Stimulated activated CD4-positive, alpha-beta T cell treated with anti-CD3 and anti-CD28 coated beads, Interleukin-15, amount 100 ng/mL, for 24 hours (primary cell): ENCODE data around the gene GIMAP2.
"Not testable (repeated sequence)": the region's sequence is repeated elsewhere in the genome, so short reads cannot be mapped to it uniquely, and the experiment has no call there.

ENCODE experiments used
- DNase-seq: peaks from one replicate; pipeline ENCODE4 v3.0.0-alpha.2; 2020

Gene GIMAP2

DNA sequence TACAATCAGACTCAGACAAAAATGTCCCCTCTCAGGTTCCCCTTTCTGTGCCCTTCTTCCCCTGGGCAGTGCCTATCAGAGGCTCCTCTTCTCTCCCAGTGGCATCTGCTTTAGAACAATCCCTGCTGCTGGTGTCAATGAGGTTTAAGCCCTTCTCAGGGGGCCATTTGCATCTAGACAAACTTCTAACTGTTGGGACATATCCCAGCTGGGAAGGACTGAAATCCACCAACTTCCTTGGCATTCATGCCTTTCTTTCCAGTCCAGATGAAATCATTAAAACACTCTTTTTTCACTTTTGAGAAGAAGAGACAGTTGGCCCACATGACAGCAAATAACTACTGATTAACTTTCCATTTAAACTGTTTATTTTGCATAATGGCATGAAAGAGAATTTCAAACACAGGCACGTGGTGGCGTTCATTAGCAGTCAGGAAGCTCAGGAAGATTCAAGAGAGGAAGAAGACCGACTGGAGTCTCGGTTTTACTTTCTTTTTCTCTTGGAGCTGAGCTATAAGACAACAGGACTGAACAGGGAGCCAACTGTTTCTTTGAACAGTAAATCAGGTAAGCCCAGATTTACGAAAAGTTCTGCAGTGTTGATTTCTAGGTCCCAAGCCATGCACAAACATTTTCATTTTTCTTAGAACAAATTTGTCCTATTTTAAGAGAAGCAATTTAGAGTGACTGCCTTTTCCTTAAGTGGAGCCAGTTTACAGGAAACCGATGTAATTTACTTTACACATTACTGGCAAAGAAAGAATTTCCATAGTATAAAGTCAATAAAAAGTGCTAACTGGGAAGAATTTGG, at the start of gene GIMAP2:
TSS of gene GIMAP2 (plus strand) at position 488 of the 811 bp plus-strand sequence. CDS start 1,354 bp downstream, outside the sequence.
- DNase-seq = peak; percentile 46

GRCh38 chr7:150641854-150642253, 43.7 kb upstream of the GIMAP2 start:
- no peak for DNase-seq

DNA sequence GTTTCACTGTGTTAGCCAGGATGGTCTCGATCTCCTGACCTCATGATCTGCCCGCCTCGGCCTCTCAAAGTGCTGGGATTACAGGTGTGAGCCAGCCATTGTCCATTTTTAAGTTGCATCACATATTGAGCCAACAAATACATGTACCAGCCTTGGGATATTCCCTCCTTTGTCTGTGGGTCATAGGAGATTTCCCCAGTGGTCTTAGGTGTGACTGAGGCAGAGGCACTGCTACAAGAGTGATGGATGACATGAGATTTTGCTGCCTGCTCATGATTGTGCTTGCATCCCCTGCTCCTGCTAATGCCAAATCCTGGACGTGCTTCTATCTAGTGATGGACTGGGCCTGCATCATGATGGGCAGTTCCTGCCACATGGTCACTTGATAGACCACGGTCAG, 42.6 kb upstream of the GIMAP2 start:
- DNase-seq = no peak

- no peak for DNase-seq
Observed at GRCh38 chr7:150645259-150646020, 40.1 kb upstream of the GIMAP2 start.

GRCh38 chr7:150648353-150649079, 37.0 kb upstream of the GIMAP2 start:
- no peak for DNase-seq

GRCh38 chr7:150649080-150649385, 36.5 kb upstream of the GIMAP2 start:
- no peak for DNase-seq

- no peak for DNase-seq
Observed at GRCh38 chr7:150654692-150655091, 30.8 kb upstream of the GIMAP2 start.

GRCh38 chr7:150656047-150656446, 29.5 kb upstream of the GIMAP2 start:
- DNase-seq = no peak

DNA sequence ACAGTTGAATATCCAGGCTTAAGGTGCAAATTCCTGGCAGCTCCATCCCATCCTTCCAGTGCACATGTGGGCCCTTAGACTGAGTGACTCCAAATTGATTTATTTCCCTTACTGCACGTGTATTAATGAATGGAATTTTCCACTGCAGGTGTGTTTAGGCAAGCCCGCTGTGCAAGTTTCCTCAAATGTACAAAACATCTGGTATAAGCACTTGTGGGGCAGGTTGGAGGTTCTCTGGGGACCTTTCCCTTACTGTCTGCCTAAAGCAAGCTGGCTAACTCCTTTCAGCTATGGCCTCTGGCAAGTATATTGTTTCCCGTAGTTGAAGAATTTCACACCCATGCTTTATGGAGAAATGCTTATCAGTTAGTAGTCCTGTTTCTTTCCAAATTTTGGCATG, 28.0 kb upstream of the GIMAP2 start:
- DNase-seq = no peak

DNA sequence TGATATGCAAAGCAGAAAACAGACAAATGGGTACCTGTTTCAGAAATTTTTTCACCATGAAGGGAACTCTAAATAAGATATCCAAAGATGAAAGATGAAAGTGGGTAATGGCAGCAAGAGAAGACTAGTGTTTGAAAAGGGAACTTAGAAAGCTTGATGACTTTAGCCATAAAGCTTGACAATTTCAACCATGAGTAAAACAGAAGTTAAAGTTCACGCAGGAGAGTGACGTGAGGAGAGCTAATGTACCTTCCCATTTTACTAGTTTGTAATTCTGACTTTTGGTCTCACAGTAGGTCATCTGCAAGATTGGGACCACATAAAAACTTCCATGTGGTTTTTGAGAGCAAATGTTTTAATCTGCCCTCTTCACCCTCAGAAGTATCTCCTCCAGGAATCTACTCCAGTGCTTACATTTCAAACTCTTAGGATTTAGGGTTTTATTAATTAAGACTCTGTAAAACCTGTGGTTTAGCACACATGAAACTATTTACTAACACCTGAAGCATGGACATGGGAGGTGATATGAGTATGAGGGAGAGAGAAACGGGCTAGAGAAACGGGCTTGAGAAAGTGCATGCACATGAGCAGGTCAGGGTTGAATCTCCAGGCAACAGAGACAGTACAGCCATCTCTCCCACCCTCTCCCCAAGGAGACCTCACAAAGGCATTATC, 24.4 kb upstream of the GIMAP2 start:
- no peak for DNase-seq

DNA sequence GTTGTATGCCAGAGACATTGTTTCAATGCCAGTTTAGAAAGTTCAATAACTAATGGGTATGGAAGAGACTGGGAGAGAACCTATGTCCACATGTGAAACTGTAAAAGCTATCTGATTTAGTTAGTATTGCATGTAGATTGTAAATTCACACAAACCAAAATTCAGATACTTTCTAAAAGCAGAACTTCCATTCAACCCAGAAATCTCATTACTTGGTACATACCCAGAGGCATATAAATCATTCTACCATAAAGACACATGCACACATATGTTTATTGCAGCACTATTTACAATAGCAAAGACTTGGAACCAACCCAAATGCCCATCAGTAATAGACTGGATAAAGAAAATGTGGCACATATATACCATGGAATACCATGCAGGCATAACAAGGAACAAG, 22.7 kb upstream of the GIMAP2 start:
- not testable (repeated sequence) for DNase-seq

DNA sequence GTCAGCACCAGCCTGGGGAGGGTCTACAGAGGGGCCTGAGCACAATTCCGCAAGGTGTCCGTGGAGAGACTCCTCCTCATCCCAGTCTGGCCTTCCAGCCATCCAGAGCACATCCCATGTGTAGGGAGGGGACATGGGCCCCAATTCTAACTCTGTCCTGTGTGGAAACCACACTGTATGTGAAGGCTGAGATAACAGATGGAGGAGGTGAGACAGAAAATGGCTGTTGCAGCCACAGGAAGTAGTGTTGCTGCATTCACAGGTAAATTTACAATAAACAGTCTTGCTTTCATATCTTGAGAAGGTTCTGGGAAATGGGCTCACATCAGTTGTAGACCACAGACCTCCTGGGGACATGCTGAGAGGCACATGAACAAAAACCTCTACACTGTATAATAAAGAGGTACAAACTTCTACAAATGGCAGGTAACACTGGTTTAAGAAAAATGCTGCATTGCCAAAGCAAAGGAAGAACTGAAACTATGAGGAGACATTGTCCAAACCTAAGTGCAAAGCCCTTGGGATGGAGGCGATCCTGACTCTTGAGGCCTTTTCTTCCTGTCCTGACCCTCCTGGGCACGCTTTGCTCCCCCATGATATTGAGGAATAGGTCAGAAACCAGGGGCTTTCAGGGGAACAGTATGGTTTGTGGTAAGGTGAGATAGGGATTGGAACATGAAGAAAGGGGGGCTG, 21.6 kb upstream of the GIMAP2 start:
- no peak for DNase-seq

- DNase-seq = peak; percentile 81
Observed at GRCh38 chr7:150665089-150665748, 20.3 kb upstream of the GIMAP2 start.

- DNase-seq = no peak
Observed at GRCh38 chr7:150665896-150666295, 19.6 kb upstream of the GIMAP2 start.

DNA sequence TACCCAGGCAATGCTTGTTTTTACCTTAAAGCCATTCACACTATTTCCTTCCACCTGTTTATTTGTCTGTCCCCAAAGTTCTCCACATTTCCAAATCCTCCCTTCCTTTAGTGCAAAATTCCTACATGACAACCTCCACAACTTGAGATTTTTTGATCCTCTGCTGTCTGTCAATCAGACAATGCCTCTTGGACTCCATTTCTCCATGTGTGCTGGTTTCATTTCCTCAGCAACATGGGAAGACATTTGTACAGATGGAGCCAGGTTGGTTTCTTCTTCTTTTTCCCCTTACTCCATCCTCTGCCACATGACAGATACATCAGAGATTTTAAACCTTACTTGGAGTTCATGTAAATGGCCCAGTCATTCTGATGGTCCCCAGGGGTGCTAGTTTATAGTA, 19.1 kb upstream of the GIMAP2 start:
- no peak for DNase-seq

GRCh38 chr7:150668472-150668911, 17.0 kb upstream of the GIMAP2 start:
- DNase-seq = peak; percentile 76

DNA sequence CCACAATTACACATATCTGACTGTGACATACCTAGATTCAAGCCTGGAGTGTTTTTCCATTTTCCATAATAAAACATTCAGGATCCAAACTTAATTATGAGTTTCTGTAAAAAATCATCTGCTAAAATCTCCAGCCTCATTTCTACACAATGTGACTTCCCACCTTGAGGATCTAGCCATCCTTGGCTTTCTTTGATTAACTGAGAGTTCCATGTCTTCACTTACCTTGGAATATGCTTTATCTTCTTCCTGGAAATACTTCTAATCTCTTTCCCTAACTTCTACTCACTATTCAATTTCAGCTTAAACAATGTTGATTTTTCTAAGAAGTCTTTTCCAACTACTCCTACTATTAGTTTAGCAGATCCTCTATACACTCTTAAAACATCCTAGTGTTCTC, 16.5 kb upstream of the GIMAP2 start:
- no peak for DNase-seq

GRCh38 chr7:150671798-150672585, 13.5 kb upstream of the GIMAP2 start:
- DNase-seq = not testable (repeated sequence)

GRCh38 chr7:150675714-150676113, 9.8 kb upstream of the GIMAP2 start:
- DNase-seq = no peak

DNA sequence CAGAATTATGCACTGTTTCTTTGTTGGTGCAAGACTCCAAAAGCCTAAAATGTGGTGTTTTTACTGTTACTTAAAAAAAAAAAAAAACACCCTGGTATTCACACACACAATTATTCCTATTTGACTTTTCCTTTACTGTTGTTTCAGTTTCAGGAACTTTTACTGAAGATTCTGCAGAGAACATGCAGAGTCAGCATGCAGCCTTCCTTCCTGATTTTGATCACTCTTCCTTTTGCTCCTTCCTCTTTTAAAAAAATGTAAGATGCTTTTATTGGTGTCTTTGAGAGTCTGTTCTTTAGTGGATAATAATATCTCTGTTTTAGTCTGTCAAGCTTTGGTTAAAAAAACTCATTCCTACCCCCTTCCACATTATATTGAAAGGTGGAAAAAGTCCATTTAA, 9.2 kb upstream of the GIMAP2 start:
- DNase-seq = not testable (repeated sequence)

DNA sequence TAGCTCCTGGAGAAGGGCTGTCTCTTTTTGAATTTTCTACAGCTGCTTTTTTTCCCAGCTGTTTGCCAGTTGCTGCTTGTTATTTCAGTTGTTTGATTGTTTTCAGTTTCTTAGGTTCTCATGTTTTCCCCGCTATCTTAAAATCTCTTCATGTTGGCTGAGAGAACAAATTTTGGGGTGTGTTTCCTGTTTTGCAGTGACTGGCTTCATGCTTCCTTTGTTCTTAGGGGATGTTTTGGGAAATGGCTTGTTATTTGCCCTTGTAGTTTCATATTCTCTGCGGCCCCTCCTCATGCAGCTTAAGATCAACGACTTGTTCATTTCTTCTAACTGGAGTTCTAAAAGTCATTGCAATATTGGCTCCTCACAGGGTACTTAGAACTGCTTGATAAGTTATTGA, 8.7 kb upstream of the GIMAP2 start:
- not testable (repeated sequence) for DNase-seq
